Measurements from ENCODE around the gene LRMDA.

Gene LRMDA

GRCh38 chr10:76433161-76434005, 1002.0 kb downstream of the LRMDA start:
- no peak for DNase-seq (ENCODE audit: low read depth)
- no peak overlapping the region for H3K4me3 ChIP-seq (ENCODE audit: low read depth, low read length)
- no peak for TF ChIP-seq CTCF (IDR thresholded peaks at IDR 0.05; ENCODE audit: insufficient read depth, low read depth, low read length, missing control alignments)

GRCh38 chr10:76435157-76435556, 1003.7 kb downstream of the LRMDA start:
- no peak overlapping the region for H3K4me3 ChIP-seq (ENCODE audit: low read depth, low read length)
- no peak for TF ChIP-seq CTCF (IDR thresholded peaks at IDR 0.05; ENCODE audit: insufficient read depth, low read depth, low read length, missing control alignments)
- DNase-seq (ENCODE audit: low read depth), result no peak

GRCh38 chr10:76436401-76436811, 1005.0 kb downstream of the LRMDA start:
- DNase-seq (ENCODE audit: low read depth), result no peak
- no peak overlapping the region for H3K4me3 ChIP-seq (ENCODE audit: low read depth, low read length)
- no peak for TF ChIP-seq CTCF (IDR thresholded peaks at IDR 0.05; ENCODE audit: insufficient read depth, low read depth, low read length, missing control alignments)

- DNase-seq (ENCODE audit: low read depth), result no peak
- no peak for TF ChIP-seq CTCF (IDR thresholded peaks at IDR 0.05; ENCODE audit: insufficient read depth, low read depth, low read length, missing control alignments)
- no peak overlapping the region for H3K4me3 ChIP-seq (ENCODE audit: low read depth, low read length)
These were observed 1005.6 kb downstream of the LRMDA start for GRCh38 chr10:76436981-76437380.

GRCh38 chr10:76440426-76440825, 1009.0 kb downstream of the LRMDA start:
- TF ChIP-seq CTCF (IDR thresholded peaks at IDR 0.05; ENCODE audit: insufficient read depth, low read depth, low read length, missing control alignments), result no peak
- no peak for DNase-seq (ENCODE audit: low read depth)
- no peak overlapping the region for H3K4me3 ChIP-seq (ENCODE audit: low read depth, low read length)

GRCh38 chr10:76442113-76442512, 1010.7 kb downstream of the LRMDA start:
- TF ChIP-seq CTCF (IDR thresholded peaks at IDR 0.05; ENCODE audit: insufficient read depth, low read depth, low read length, missing control alignments), result no peak
- no peak overlapping the region for H3K4me3 ChIP-seq (ENCODE audit: low read depth, low read length)
- no peak for DNase-seq (ENCODE audit: low read depth)
